ENCODE data around the gene TMCO6. TPM values are rescaled to one million over a fixed set of nuclear protein-coding genes. Genes with fewer than 3 reads are reported as not detected.
"Not testable (repeated sequence)": the region's sequence is repeated elsewhere in the genome, so short reads cannot be mapped to it uniquely, and the experiment has no call there.

TMCO6 gene
- polyA plus RNA-seq, 1 experiment = 7.5 TPM

DNA sequence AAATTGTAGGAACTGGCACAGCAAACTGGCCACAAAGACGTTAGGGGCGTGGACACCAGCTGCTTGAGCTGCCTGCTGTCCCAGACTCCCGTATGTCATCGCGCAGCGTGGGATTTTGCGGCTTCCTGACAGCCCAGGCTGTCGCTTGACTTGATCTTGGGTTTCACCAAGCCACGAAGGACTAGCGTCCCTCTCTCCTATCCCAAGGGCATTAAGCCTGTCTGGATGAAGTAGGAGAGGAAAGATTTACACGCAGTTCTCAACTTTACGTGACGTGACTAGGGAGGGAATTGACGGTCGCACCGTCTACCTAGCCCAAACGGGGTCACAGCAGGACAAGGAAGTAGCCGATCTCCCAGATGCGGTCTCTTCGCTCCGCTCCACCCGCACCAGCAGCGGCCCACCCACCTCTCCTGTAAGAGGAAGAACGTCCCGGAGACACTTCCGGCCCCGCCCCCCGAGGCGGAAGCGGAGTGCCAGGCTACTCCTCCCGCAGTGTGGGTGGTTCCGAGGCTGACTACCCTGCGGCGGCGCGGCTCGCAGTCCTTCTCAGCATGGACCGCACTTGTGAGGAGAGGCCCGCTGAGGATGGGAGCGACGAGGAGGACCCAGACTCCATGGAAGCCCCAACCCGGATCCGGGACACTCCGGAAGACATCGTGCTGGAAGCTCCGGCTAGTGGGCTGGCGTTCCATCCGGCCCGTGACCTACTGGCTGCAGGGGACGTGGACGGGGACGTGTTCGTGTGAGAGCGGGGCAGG lies 25.3 kb downstream of the TMCO6 start, which contains the start of gene WDR55:
Gene WDR55, plus strand, starts transcription at position 546 of the 761 bp plus-strand sequence. Its CDS starts 9 bp downstream, at position 555.
- peak; percentile 66 for DNase-seq (ENCODE audit: low read depth)
- Histone ChIP-seq H3K4me3 (ENCODE audit: low read depth, low read length) (peak within 1 kb of the TSS; percentile 80), H3K36me3 (ENCODE audit: control insufficient read depth, insufficient read depth, low read length) (peaks cover 31% of the 10 kb centered on the region), H3K27me3 (ENCODE audit: control insufficient read depth, insufficient read depth, low read length) (no peaks in the 10 kb centered on the region)
- ChIA-PET CTCF (interaction anchor here (0.9 to 2.2 kb wide), 5 partner anchors 10 to 312 kb away, joined by 3 to 7 read pairs (median 3); partner anchors contain the start of genes IK and NDUFA2), POLR2A (interaction anchor here (0.6 to 0.8 kb wide), 2 partner anchors 17 to 262 kb away, joined by 4 to 6 read pairs; partner anchors contain the start of genes IK and NDUFA2)
- TF ChIP-seq CTCF (IDR thresholded peaks at IDR 0.05; ENCODE audit: insufficient read depth, low read depth, low read length) = no peak

DNA sequence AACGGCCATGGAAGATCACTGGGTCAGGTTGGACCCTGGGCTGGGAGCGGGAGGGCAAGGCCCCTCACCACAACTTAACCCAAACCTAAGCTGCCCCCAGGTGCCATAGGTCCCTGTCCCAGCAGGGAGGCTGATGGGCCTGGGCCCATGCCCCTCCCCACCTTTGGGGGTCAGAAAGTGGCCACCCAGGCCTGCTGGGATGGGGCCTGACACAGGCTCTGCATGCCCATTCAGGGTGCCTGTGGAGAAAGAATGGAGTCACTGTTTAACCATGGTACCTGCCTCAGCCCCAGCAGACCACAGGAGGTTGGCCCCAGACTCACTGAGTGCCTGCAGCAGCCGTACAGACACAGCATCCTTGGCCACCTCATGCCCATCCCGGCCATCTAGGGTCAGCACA lies 31.8 kb downstream of the TMCO6 start:
- H3K27me3 ChIP-seq (ENCODE audit: control insufficient read depth, insufficient read depth, low read length); CTCF ChIA-PET; H3K4me3 ChIP-seq (ENCODE audit: low read depth, low read length); POLR2A ChIA-PET; DNase-seq (ENCODE audit: low read depth): not testable (repeated sequence)
- H3K36me3 ChIP-seq (ENCODE audit: control insufficient read depth, insufficient read depth, low read length) = peaks cover 32% of the 10 kb centered on the region

DNA sequence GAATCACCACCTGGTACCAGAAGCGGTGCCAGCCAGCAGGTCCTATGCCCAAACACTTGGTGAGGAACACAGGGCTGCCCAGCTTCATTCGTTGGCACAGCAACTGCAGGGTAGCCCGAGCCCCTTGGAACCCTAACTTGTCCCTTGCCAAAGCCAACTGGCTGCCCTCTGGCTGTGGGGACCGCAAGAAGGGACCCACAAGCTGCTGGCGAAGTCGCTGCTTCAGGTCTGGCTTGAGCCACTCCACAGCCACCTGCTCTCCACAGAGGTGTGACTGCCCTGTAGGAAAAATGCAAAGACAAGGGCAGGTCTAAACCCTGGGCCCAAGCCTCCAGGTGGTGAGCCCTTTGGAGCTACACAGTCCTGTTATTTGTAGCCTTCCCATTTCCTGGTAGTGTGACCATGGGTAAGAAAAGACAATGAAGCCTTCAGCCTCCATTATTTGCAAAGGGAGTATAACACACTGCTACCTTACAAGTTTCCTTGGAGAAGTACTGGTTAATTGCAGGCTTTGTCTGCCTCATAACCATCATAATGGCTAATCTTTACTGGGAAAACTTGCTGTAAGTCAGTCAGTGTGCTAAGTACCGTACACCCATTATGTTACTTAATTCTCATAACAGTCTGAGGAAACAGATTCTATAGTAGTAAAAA lies 32.3 kb downstream of the TMCO6 start:
- peaks cover 35% of the 10 kb centered on the region for H3K36me3 ChIP-seq (ENCODE audit: control insufficient read depth, insufficient read depth, low read length)
- no peak for DNase-seq (ENCODE audit: low read depth)
- ChIA-PET POLR2A (no interaction called here), CTCF (no interaction called here)
- no peak for TF ChIP-seq CTCF (IDR thresholded peaks at IDR 0.05; ENCODE audit: insufficient read depth, low read depth, low read length)
- no peaks in the 10 kb centered on the region for H3K27me3 ChIP-seq (ENCODE audit: control insufficient read depth, insufficient read depth, low read length)
- H3K4me3 ChIP-seq (ENCODE audit: low read depth, low read length) = no peak overlapping the region

- DNase-seq (ENCODE audit: low read depth) = no peak
- Histone ChIP-seq H3K27me3 (ENCODE audit: control insufficient read depth, insufficient read depth, low read length) (no peaks in the 10 kb centered on the region), H3K4me3 (ENCODE audit: low read depth, low read length) (no peak overlapping the region), H3K36me3 (ENCODE audit: control insufficient read depth, insufficient read depth, low read length) (peaks cover 44% of the 10 kb centered on the region)
- no peak for TF ChIP-seq CTCF (IDR thresholded peaks at IDR 0.05; ENCODE audit: insufficient read depth, low read depth, low read length)
- CTCF ChIA-PET = no interaction called here
- POLR2A ChIA-PET = no interaction called here
Measured at GRCh38 chr5:140672455-140673186, 33.4 kb downstream of the TMCO6 start.

- Histone ChIP-seq H3K36me3 (ENCODE audit: control insufficient read depth, insufficient read depth, low read length) (peaks cover 43% of the 10 kb centered on the region), H3K4me3 (ENCODE audit: low read depth, low read length) (no peak within 1 kb of the TSS), H3K27me3 (ENCODE audit: control insufficient read depth, insufficient read depth, low read length) (no peaks in the 10 kb centered on the region)
- no peak for DNase-seq (ENCODE audit: low read depth)
- ChIA-PET POLR2A (no interaction called here), CTCF (interaction anchor here (2.1 kb wide), 1 partner anchor 8 kb away, joined by 7 read pairs; the partner anchor contains the start of gene WDR55)
- no peak for TF ChIP-seq CTCF (IDR thresholded peaks at IDR 0.05; ENCODE audit: insufficient read depth, low read depth, low read length)
Measured at GRCh38 chr5:140673187-140673976, 34.1 kb downstream of the TMCO6 start, which contains the start of gene DND1. Gene DND1 (minus strand): TSS chr5:140673576. CDS start chr5:140673542, 34 bp downstream.

Data from BJ (cell line).